ENCODE measurements around the gene TPK1.
"Not testable (repeated sequence)": the region's sequence is repeated elsewhere in the genome, so short reads cannot be mapped to it uniquely, and the experiment has no call there.

The TPK1 gene

DNA sequence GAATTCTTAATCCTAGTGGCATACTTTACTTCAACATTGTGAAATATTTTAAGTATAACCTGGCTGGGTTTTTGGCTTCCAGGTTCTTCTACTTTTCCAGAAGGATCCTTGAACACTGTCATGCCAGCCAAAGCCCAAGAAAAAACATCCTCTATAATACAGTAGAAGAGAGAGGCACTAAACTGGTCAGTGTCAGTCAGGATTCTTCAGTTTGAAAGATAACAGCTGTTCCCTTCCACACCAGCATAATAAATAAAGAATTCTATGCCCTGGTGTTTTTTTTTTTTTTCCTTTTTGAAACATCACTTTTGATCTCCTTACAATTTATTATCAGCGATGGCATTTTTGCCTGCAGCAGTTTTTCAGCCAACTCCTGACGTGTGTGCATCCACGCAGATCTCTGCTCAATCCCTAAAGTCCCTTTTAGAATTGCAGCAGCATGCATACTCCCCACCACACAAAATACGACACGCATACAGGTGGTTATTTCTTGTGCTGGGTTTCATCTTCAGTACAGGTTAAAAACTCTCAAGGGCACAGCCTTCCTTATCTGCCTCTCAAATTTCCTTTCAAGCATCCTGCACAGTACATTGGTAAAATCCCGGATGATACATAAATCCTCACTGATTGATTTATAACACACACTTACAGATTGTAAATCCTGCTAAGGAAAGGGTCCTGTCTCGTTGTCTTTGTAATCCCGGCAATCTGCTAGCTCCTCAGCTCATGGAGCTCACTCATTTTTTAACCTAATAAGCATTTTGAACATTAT lies 100.2 kb downstream of the TPK1 start:
- no peak for TF ChIP-seq ZNF274 (IDR thresholded peaks at IDR 0.05; ENCODE audit: low read depth, low read length)
- H3K4me3 ChIP-seq (ENCODE audit: low read length): no peak overlapping the region

DNA sequence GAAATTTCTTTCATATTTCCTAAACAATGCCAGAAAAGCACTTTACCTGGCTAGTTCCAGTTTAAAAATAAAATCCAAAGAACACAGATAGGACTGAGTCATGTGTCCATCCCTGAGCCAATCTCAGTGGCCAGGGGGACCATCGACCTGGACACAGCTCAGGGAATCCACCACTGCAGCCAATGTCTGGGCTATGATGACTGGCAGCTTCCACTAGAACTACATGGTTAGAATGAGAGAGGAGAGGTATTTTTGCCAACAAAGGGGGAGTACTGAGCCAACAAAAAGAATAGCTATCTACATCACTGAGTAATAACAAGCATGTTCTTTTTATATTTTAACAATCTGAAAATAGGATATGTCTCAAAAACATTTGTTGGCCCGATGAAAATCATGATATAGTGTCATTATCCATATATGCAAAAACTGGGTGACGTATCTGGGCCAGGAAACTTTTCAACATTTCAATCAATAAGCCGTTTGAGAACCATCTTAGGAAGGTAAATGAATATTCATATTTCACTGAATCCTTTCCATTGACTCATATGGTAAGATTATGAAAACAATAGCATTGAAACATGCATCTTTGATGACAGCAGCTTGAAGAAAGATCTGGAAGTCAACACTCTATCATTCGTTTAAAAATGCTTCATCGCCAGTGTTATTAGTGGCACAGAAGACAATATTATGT lies 104.0 kb downstream of the TPK1 start:
- H3K4me3 ChIP-seq (ENCODE audit: low read length): no peak overlapping the region
- no peak for TF ChIP-seq ZNF274 (IDR thresholded peaks at IDR 0.05; ENCODE audit: low read depth, low read length)

DNA sequence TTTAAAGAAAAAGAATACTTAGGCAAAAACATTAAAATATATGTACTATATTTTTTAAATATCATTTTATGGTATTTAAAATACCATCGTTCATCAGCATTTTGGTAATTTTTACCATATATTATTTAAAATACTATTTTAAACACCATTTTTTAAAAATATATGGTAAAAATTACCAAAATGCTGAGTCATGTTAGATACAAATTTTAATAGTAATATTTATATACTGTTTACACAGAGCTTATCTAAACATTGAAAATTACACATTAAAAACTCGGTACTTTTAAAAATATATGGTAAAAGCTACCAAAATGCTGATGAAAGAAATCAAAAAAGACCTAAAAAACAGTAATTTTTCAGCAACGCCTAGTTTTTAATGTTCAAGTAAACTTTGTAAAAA lies 105.6 kb downstream of the TPK1 start:
- H3K4me3 ChIP-seq (ENCODE audit: low read length): no peak overlapping the region
- no peak for TF ChIP-seq ZNF274 (IDR thresholded peaks at IDR 0.05; ENCODE audit: low read depth, low read length)

DNA sequence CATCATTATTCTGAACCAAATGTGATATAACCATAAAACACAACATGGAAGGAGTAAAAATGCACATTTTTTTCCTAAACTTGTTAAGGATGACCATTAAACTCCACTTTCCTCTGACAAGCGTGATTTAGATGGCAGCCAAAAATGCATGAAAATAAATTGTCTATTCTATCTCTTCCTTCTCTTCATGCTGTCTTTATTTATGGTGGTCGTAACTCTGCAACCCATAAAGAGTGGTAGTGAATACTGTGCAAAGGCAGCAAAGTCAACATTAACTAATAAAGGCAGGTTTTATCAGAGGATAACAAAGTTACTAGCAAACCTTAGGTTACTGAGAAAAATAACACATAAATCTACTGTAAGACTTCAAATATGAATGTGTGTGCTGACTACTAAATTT lies 106.6 kb downstream of the TPK1 start:
- H3K4me3 ChIP-seq (ENCODE audit: low read length): no peak overlapping the region
- TF ChIP-seq ZNF274 (IDR thresholded peaks at IDR 0.05; ENCODE audit: low read depth, low read length): no peak

DNA sequence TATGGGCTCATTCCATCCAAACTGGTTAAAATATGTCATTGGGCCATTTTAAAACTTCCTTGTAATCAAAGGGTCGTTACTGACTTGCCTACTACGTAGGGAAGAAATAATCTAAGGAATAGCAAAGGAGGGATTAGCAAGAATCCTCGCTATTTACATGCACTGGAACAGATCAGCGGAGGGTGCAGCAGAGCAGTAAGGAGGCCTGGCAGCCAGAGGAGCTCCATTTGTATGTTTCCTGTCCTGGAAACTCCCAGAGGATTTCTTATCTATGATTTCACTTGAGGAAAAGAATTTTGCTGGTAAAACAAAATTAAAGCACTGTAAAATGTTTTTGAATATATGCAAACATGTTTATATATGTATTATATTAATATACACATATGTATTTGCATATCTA lies 107.3 kb downstream of the TPK1 start:
- no peak overlapping the region for H3K4me3 ChIP-seq (ENCODE audit: low read length)
- TF ChIP-seq ZNF274 (IDR thresholded peaks at IDR 0.05; ENCODE audit: low read depth, low read length): no peak

DNA sequence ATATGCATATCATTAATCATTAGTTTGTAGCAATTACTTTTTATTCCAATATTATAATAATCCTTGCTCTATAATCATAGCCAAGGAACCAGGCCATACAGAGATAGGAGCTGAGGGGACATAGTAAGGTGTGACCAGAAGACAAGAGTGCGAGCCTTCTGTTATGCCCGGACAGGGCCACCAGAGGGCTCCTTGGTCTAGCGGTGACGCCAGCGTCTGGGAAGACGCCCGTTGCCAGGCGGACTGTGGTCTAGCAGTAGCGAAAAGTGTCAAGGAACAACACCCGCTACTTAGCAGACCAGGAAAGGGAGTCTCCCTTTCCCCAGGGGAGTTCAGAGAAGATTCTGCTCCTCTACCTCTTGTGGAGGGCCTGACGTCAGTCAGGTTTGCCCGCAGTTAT lies 109.0 kb downstream of the TPK1 start:
- H3K4me3 ChIP-seq (ENCODE audit: low read length): not testable (repeated sequence)

DNA sequence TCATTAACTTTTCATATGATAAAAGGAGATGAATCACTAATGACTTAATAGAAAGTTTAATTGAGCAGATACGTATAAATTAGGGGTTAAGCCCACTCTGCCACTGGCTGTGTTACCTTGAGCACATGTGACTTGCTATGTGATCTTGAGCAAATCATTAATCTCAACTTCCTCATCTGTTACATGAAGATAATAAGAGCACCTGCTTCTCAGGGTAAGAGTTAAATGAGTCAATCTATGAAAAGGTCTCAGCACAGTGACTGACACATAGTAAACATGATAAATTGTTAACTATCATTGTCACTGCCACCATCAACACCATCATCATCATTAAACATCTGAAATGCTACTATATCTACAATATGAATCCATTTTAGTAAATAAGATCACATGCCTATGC lies 110.8 kb downstream of the TPK1 start:
- no peak overlapping the region for H3K4me3 ChIP-seq (ENCODE audit: low read length)
- TF ChIP-seq ZNF274 (IDR thresholded peaks at IDR 0.05; ENCODE audit: low read depth, low read length): no peak

DNA sequence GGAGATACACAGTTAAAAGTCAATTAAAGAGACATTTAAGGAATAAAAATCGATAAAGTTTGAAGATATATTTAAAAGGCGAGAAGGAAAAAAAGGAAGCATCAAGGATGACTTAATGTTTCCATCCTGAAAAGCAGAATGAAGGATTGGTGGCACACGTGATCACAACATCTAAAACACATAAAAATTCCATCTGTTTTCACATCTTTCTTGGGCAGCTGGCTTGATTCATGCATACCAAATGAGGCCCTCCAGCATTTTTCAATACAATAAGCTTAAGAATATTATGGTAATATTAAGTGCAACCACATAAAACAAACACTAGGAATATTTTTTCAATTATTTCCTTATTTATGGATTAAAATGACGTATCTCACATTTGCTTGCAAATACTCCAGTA lies 112.6 kb downstream of the TPK1 start:
- no peak for TF ChIP-seq ZNF274 (IDR thresholded peaks at IDR 0.05; ENCODE audit: low read depth, low read length)
- H3K4me3 ChIP-seq (ENCODE audit: low read length): no peak overlapping the region

DNA sequence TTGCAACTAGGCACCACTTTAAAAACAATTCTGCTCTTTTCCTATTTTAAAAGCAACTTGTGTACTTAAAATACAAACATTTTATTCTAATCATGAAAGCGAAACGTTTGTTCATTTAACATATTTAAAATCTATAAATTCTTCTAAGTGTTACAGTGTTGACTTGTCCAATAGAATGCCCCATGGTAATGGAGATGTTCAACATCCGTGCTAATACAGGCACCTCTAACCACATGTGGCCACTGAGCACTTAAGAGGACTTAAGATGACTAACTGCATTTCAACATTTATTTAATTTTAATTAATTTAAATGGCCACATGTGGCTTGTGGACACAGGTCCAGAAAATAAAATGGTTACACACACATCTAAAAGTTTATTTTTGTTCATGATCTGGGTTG lies 115.1 kb downstream of the TPK1 start:
- TF ChIP-seq ZNF274 (IDR thresholded peaks at IDR 0.05; ENCODE audit: low read depth, low read length): no peak
- H3K4me3 ChIP-seq (ENCODE audit: low read length): no peak overlapping the region

DNA sequence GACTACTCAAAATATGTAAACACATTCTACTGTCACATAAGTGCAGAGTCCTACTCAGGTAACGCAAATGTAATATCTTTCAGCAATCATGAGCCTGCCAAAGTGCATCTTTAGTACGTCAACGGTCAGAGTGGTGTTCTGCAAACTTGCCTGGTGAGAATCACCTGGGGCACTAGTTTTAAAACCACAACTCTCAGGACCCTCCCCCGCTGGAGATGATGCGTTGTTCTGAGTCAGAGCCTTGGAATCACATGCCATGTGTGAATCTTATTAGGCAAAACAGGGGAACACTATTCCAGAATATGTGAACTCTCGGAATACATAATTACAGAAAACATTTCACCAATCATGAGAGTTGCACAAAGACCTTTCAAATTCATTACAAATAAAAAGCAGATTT lies 115.7 kb downstream of the TPK1 start:
- H3K4me3 ChIP-seq (ENCODE audit: low read length): no peak overlapping the region
- TF ChIP-seq ZNF274 (IDR thresholded peaks at IDR 0.05; ENCODE audit: low read depth, low read length): no peak

DNA sequence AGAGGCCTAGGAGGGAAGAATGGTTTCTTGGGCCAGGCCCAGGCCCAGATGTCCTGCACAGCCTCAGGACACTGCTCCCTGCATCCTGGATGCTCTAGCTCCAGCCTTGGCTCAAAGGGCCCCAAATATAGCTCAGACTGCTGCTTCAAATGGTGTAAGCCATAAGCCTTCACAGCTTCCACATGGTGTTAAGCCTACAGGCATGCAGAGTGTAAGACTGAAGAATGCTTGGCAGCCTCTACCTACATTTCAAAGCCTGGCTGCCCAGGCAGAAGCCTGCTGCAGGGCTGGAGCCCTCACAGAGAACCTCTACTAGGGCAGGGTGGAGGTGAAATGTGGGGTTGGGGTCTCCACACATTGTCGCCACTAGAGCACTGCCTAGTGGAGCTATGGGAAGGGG lies 118.1 kb downstream of the TPK1 start:
- H3K4me3 ChIP-seq (ENCODE audit: low read length): no peak overlapping the region
- TF ChIP-seq ZNF274 (IDR thresholded peaks at IDR 0.05; ENCODE audit: low read depth, low read length): no peak

DNA sequence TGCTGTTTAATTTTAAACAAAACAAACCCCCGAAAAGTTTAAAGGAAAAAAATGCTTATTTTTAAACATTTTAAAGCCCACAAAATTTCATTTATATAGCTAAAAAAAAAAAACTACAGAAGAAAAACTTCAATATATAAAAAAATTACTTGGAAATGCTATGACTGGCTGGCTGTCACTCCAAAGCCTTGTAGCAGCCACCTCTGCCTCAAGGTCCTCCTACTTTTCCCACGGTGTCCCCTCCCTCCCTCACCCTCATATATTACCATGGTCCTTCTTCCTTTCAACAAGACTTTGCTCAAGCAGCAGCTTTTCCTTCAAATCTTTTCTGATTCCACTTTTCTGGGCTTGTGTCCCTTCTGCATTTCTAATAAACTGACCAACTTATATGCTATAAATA lies 122.0 kb downstream of the TPK1 start:
- no peak overlapping the region for H3K4me3 ChIP-seq (ENCODE audit: low read length)
- TF ChIP-seq ZNF274 (IDR thresholded peaks at IDR 0.05; ENCODE audit: low read depth, low read length): no peak

DNA sequence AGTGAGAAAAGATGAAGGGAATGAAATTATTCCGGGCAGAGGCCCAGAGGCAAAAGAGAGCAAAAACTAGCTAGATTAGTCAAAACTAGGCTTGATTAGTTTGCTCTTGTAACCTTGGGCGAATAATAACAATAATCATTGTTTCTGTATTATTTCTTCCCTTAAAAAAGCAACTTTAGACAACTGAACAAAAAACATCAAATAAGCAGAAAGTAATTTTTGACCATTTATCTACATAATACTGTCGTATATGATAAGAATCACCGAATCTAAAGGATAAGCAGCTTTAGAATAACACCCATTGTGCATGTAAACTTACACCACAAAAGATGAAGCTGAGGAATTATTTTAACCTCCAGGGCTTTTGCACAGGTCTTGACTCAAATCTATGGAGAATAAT lies 125.1 kb downstream of the TPK1 start:
- TF ChIP-seq ZNF274 (IDR thresholded peaks at IDR 0.05; ENCODE audit: low read depth, low read length): no peak

DNA sequence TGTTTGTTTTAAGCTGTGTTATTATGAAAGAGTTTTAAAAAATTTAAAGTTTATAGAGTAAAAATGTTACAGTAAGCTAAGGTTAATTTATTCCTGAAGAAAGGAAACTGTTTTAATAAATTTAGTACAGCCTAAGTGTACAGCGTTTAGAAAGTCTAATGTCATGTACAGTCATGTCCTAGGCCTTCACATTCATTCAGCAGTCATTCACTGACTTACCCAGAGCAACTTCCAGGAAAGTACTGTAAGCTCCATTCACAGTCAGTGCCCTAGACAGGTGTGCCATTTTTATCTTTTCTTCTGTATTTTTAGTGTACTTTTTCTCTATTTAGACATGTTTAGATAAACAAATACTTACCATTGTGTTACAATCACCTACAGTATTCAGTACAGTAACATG lies 126.8 kb downstream of the TPK1 start:
- no peak overlapping the region for H3K4me3 ChIP-seq (ENCODE audit: low read length)
- no peak for TF ChIP-seq ZNF274 (IDR thresholded peaks at IDR 0.05; ENCODE audit: low read depth, low read length)

More for the DNA sequence above, 125.1 kb downstream of the TPK1 start:
- H3K4me3 ChIP-seq (ENCODE audit: low read length): no peak overlapping the region

DNA sequence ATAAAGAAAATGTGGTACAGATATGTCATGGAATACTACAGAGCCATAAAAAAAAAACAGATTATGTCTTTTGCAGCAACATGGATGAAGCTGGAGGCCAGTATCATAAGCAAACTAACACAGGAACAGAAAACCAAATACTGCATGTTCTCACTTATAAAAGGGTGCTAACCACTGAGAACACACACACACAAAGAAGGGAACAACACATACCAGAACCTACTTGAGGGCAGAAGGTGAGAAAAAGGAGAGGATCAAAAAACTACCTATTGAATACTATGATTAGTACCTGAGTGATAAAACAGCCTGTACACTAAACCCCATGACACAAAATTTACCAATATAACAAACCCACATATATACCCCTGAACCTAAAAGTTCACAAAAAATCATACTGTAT lies 144.6 kb downstream of the TPK1 start:
- no peak overlapping the region for H3K4me3 ChIP-seq (ENCODE audit: low read length)
- no peak for TF ChIP-seq ZNF274 (IDR thresholded peaks at IDR 0.05; ENCODE audit: low read depth, low read length)
